SK-N-SH (cell line): Measurements from ENCODE around the gene EFHD2. TPM values are rescaled to one million over a fixed set of nuclear protein-coding genes. Genes with fewer than 3 reads are reported as not detected.

Source experiments
- CTCF ChIA-PET: fragments of 300-600, 350-600 bp; formaldehyde crosslinking; extraction: SDS; loops from one replicate; lab custom pipeline; 2021; lab: Yijun Ruan, JAX
- POLR2A ChIA-PET: fragments of 350-600 bp; sonication (Branson Sonifier 250); formaldehyde crosslinking; extraction: SDS; loops from one replicate; lab custom pipeline; 2020; ENCODE audit warnings: antibody characterized with exemption, inconsistent platforms; lab: Yijun Ruan, JAX
- DNase-seq: peaks from one replicate; pipeline ENCODE4 v3.0.0; 2012
- H2AFZ ChIP-seq: fragments of 200-600 bp; sonication (generic); 2 replicates; pipeline ENCODE4 v1.8.1; 2016; ENCODE audit warnings: antibody characterized with exemption, mild to moderate bottlenecking, low read depth
- H3F3A ChIP-seq: fragments of 200-600 bp; sonication (generic); replicated peaks from 2 replicates; pipeline ENCODE3; 2016; ENCODE audit warnings: antibody characterized with exemption, mild to moderate bottlenecking; ENCODE audit not compliant: insufficient read depth
- H3K27ac ChIP-seq, 2 experiments: fragments of 200-500 bp in 1 of 2; fragments of 200-600 bp in 1 of 2; sonication (Bioruptor generic) in 1 of 2; sonication (generic), shearing (Covaris generic) in 1 of 2; 2 replicates each; pipeline versions ENCODE4 v1.5.1 to v1.6.1; 2014 to 2016; ENCODE audit warnings: low read depth in 2 of 2, inconsistent platforms in 1 of 2, low read length in 1 of 2, mild to moderate bottlenecking in 1 of 2, mixed read lengths in 1 of 2
- H3K27me3 ChIP-seq: fragments of 200-600 bp; sonication (generic), shearing (Covaris generic); 2 replicates; pipeline ENCODE4 v1.6.1; 2016; ENCODE audit warnings: mixed run types; ENCODE audit not compliant: insufficient read depth
- H3K36me3 ChIP-seq, 2 experiments: fragments of 200-500 bp in 1 of 2; fragments of 200-600 bp in 1 of 2; sonication (Bioruptor generic) in 1 of 2; sonication (generic) in 1 of 2; replicated peaks in 1 of 2; 2 replicates each; pipeline versions ENCODE3 to v1.5.1; 2014 to 2016; ENCODE audit warnings: low read length in 1 of 2, mild to moderate bottlenecking in 1 of 2; ENCODE audit not compliant: insufficient read depth in 2 of 2, control insufficient read depth in 1 of 2
- H3K4me1 ChIP-seq, 2 experiments: fragments of 200-500 bp in 1 of 2; fragments of 200-600 bp in 1 of 2; sonication (Bioruptor generic) in 1 of 2; sonication (generic), shearing (Covaris generic) in 1 of 2; 2 replicates each; pipeline versions ENCODE4 v1.5.1 to v1.6.1; 2014 to 2016; ENCODE audit warnings: low read depth in 1 of 2, low read length in 1 of 2, mixed run types in 1 of 2; ENCODE audit not compliant: insufficient read depth in 2 of 2, control insufficient read depth in 1 of 2
- H3K4me2 ChIP-seq: fragments of 200-600 bp; sonication (generic), shearing (Covaris generic); 2 replicates; pipeline ENCODE4 v1.6.1; 2017; ENCODE audit warnings: mixed run types
- H3K4me3 ChIP-seq, 2 experiments: fragments of 200-500 bp in 1 of 2; fragments of 200-600 bp in 1 of 2; sonication (Bioruptor generic) in 1 of 2; sonication (generic), shearing (Covaris generic) in 1 of 2; 2 replicates each; pipeline versions ENCODE4 v1.5.1 to v1.8.1; 2014 to 2016; ENCODE audit warnings: low read depth in 2 of 2, inconsistent platforms in 1 of 2, low read length in 1 of 2, mild to moderate bottlenecking in 1 of 2, mixed read lengths in 1 of 2, moderate library complexity in 1 of 2
- H3K79me2 ChIP-seq: fragments of 200-600 bp; sonication (generic); 2 replicates; pipeline ENCODE4 v1.8.1; 2017; ENCODE audit warnings: mild to moderate bottlenecking; ENCODE audit not compliant: insufficient read depth
- H3K9ac ChIP-seq: fragments of 200-600 bp; sonication (generic); 2 replicates; pipeline ENCODE4 v1.6.1; 2017; ENCODE audit warnings: mixed run types
- H3K9me2 ChIP-seq: fragments of 200-600 bp; sonication (generic); 2 replicates; pipeline ENCODE4 v1.6.1; 2017; ENCODE audit warnings: mixed run types
- H3K9me3 ChIP-seq: fragments of 200-600 bp; sonication (generic); 2 replicates; pipeline ENCODE4 v1.6.1; 2017; ENCODE audit warnings: mixed run types, mild to moderate bottlenecking, moderate library complexity
- H4K20me1 ChIP-seq: fragments of 200-600 bp; sonication (generic); 2 replicates; pipeline ENCODE4 v1.6.1; 2017; ENCODE audit warnings: mild to moderate bottlenecking, mixed run types; ENCODE audit not compliant: insufficient read depth
- CHD2 ChIP-seq: fragments of 150-350 bp; IDR thresholded peaks from 2 replicates; pipeline ENCODE4 v1.6.1; 2018; ENCODE audit warnings: low read length; ENCODE audit not compliant: partially characterized antibody
- EP300 ChIP-seq, 2 experiments: IDR thresholded peaks; 2 replicates each; pipeline versions ENCODE4 v1.4.0 to v1.6.1; 2012; ENCODE audit warnings: borderline replicate concordance in 1 of 2, low read depth in 1 of 2, low read length in 1 of 2
- EZH2phosphoT487 ChIP-seq: fragments of 200-600 bp; sonication (generic); IDR thresholded peaks from 2 replicates; pipeline ENCODE4 v1.6.1; 2017; ENCODE audit warnings: low read depth, mixed run types, mild to moderate bottlenecking, antibody characterized with exemption, moderate library complexity, borderline replicate concordance
- FOSL2 ChIP-seq: IDR thresholded peaks from 2 replicates; pipeline ENCODE4 v1.4.0; 2012; ENCODE audit warnings: low read depth, mild to moderate bottlenecking, moderate library complexity, borderline replicate concordance
- GATA2 ChIP-seq: sonication (generic); formaldehyde crosslinking; IDR thresholded peaks from 2 replicates; pipeline ENCODE4 v1.5.0; 2020; ENCODE audit warnings: mild to moderate bottlenecking, missing genetic modification reagents
- JUND ChIP-seq: IDR thresholded peaks from 2 replicates; pipeline ENCODE4 v1.4.0; 2012
- MAX ChIP-seq: IDR thresholded peaks from 2 replicates; pipeline ENCODE4 v1.4.0; 2012; ENCODE audit warnings: low read depth
- MEF2A ChIP-seq: IDR thresholded peaks from 2 replicates; pipeline ENCODE4 v1.4.0; 2012; ENCODE audit warnings: low read depth, borderline replicate concordance
- MXI1 ChIP-seq: IDR thresholded peaks from 2 replicates; pipeline ENCODE4 v1.6.1; 2012; ENCODE audit warnings: mild to moderate bottlenecking, low read depth, low read length, improper control_type of control experiment
- NFIC ChIP-seq: IDR thresholded peaks from 2 replicates; pipeline ENCODE4 v1.4.0; 2012; ENCODE audit warnings: borderline replicate concordance
- NRF1 ChIP-seq: IDR thresholded peaks from 2 replicates; pipeline ENCODE4 v1.6.1; 2012; ENCODE audit warnings: low read depth, mild to moderate bottlenecking, low read length
- PBX3 ChIP-seq: IDR thresholded peaks from 2 replicates; pipeline ENCODE4; 2012
- POLR2AphosphoS5 ChIP-seq: IDR thresholded peaks from 2 replicates; pipeline ENCODE4 v1.6.1; 2012; ENCODE audit warnings: low read depth, low read length
- RAD21 ChIP-seq: IDR thresholded peaks from 2 replicates; pipeline ENCODE4 v1.6.1; 2012; ENCODE audit warnings: mild to moderate bottlenecking, low read length
- RCOR1 ChIP-seq: fragments of 150-350 bp; IDR thresholded peaks from 2 replicates; pipeline ENCODE4 v1.6.1; 2017; ENCODE audit warnings: antibody characterized with exemption, low read length
- RFX5 ChIP-seq: IDR thresholded peaks from 2 replicates; pipeline ENCODE4 v1.6.1; 2012; ENCODE audit warnings: mild to moderate bottlenecking, improper control_type of control experiment, low read length
- SIN3A ChIP-seq: IDR thresholded peaks from 2 replicates; pipeline ENCODE4 v1.6.1; 2012; ENCODE audit warnings: low read depth, mild to moderate bottlenecking, low read length, moderate library complexity, borderline replicate concordance
- SMC3 ChIP-seq: IDR thresholded peaks from 2 replicates; pipeline ENCODE4 v1.6.1; 2012; ENCODE audit warnings: low read depth, low read length, improper control_type of control experiment
- TCF12 ChIP-seq: IDR thresholded peaks from 2 replicates; pipeline ENCODE4 v1.4.0; 2012
- TEAD4 ChIP-seq: IDR thresholded peaks from 2 replicates; pipeline ENCODE4 v1.4.0; 2012; ENCODE audit warnings: mild to moderate bottlenecking, borderline replicate concordance; ENCODE audit not compliant: insufficient read depth
- USF1 ChIP-seq: IDR thresholded peaks from 2 replicates; pipeline ENCODE4 v1.4.0; 2012; ENCODE audit warnings: low read depth, borderline replicate concordance
- USF2 ChIP-seq: fragments of 150-350 bp; IDR thresholded peaks from 2 replicates; pipeline ENCODE4 v1.6.1; 2017; ENCODE audit warnings: antibody characterized with exemption, low read length, low read depth, borderline replicate concordance
- YY1 ChIP-seq: IDR thresholded peaks from 2 replicates; pipeline ENCODE4 v1.4.0; 2012; ENCODE audit warnings: low read depth, mild to moderate bottlenecking
- ZBTB33 ChIP-seq: IDR thresholded peaks from 2 replicates; pipeline ENCODE4 v1.4.0; 2012; ENCODE audit warnings: low read depth, borderline replicate concordance
- WGBS: methylation state at CpG from one replicate; pipeline ENCODE4 v1.1.6; 2017; ENCODE audit warnings: low lambda C conversion rate; 5-methylcytosine and 5-hydroxymethylcytosine counted together
- polyA plus RNA-seq, 3 experiments: library from polyadenylated mRNA; depleted of rRNA; stranded (reverse); fragments of >200 nt; gene quantifications; 2 replicates each; pipeline ENCODE4 v1.2.3, GENCODE V29; 2012

EFHD2 gene
- polyA plus RNA-seq, 1 of the 3 experiments (the other 2 are of a cell fraction), result 59.8 TPM

GRCh38 chr1:15436881-15437442, 27.3 kb downstream of the EFHD2 start:
- Histone ChIP-seq H3K9ac (no peak overlapping the region), H3K9me3 (no peaks in the 10 kb centered on the region), H3K79me2 (no peaks in the 10 kb centered on the region), H3K27me3 (no peaks in the 10 kb centered on the region), H3K27ac (no peak overlapping the region), H2AFZ (no peak overlapping the region), H3K4me1 (no peaks in the 10 kb centered on the region), H4K20me1 (no peaks in the 10 kb centered on the region), H3K9me2 (no peaks in the 10 kb centered on the region), H3F3A (no peaks in the 10 kb centered on the region), H3K4me3 (no peak overlapping the region), H3K36me3 (no peaks in the 10 kb centered on the region), H3K4me2 (no peak overlapping the region)
- 92% methylated on average over 6 of the region's 6 CpGs for WGBS
- CTCF ChIA-PET, result interaction anchor here (0.9 to 4.4 kb wide), 2 partner anchors 113 to 285 kb away, joined by 3 to 30 read pairs; no protein-coding TSS in a partner anchor
- TF ChIP-seq EZH2phosphoT487 (no peak), NFIC (no peak), RCOR1 (no peak), NRF1 (no peak), SIN3A (no peak), MXI1 (no peak), EP300 (IDR thresholded peaks at IDR 0.05; ENCODE audit: borderline replicate concordance in 1 of 2, low read depth in 1 of 2, low read length in 1 of 2) (no peak), FOSL2 (no peak), POLR2AphosphoS5 (no peak), SMC3 (no peak), CHD2 (no peak), GATA2 (no peak), MEF2A (no peak), ZBTB33 (no peak), MAX (no peak)
- no peak for DNase-seq
- POLR2A ChIA-PET, result no interaction called here

- Histone ChIP-seq H3K4me1 (no peaks in the 10 kb centered on the region; a peak in 1 of 4 replicates), H3K9me2 (no peaks in the 10 kb centered on the region), H3K9me3 (no peaks in the 10 kb centered on the region), H3K27me3 (no peaks in the 10 kb centered on the region), H3K79me2 (no peaks in the 10 kb centered on the region), H3K4me2 (no peak overlapping the region), H3K36me3 (no peaks in the 10 kb centered on the region), H4K20me1 (no peaks in the 10 kb centered on the region), H3K27ac (no peak overlapping the region), H2AFZ (no peak overlapping the region), H3F3A (no peaks in the 10 kb centered on the region), H3K4me3 (no peak overlapping the region), H3K9ac (no peak overlapping the region)
- ChIA-PET POLR2A (no interaction called here), CTCF (interaction anchor here (0.7 to 1.3 kb wide), 2 partner anchors 17 to 116 kb away, joined by 3 read pairs; no protein-coding TSS in a partner anchor)
- DNase-seq, result no peak
- 91% methylated on average over 14 of the region's 14 CpGs for WGBS
- TF ChIP-seq FOSL2, result no peak
- TF ChIP-seq JUND, result no peak
- no peak for TF ChIP-seq NRF1
- no peak for TF ChIP-seq EP300 (IDR thresholded peaks at IDR 0.05; ENCODE audit: borderline replicate concordance in 1 of 2, low read depth in 1 of 2, low read length in 1 of 2)
- no peak for TF ChIP-seq RAD21
- no peak for TF ChIP-seq YY1
- TF ChIP-seq RCOR1, result no peak
- no peak for TF ChIP-seq CHD2
- TF ChIP-seq USF2, result no peak
- TF ChIP-seq MAX, result no peak
- no peak for TF ChIP-seq PBX3
- no peak for TF ChIP-seq GATA2
- no peak for TF ChIP-seq RFX5
- no peak for TF ChIP-seq TEAD4
- TF ChIP-seq TCF12, result no peak
- no peak for TF ChIP-seq USF1
Observed at GRCh38 chr1:15439325-15439724, 29.6 kb downstream of the EFHD2 start.
